C4-2B (cell line): ENCODE results near the gene CTIF.

Experiments used
- H3K27ac ChIP-seq: fragments of 450-650 bp; 2 replicates; pipeline ENCODE4 v1.5.1; 2017
- CTCF ChIP-seq: fragments of 450-650 bp; conservative IDR thresholded peaks from 2 replicates; pipeline ENCODE4 v1.5.1; 2017; ENCODE audit warnings: mild to moderate bottlenecking
- ZFX ChIP-seq: fragments of 450-650 bp; IDR thresholded peaks from 2 replicates; pipeline ENCODE4 v1.6.1; 2017

The CTIF gene

DNA sequence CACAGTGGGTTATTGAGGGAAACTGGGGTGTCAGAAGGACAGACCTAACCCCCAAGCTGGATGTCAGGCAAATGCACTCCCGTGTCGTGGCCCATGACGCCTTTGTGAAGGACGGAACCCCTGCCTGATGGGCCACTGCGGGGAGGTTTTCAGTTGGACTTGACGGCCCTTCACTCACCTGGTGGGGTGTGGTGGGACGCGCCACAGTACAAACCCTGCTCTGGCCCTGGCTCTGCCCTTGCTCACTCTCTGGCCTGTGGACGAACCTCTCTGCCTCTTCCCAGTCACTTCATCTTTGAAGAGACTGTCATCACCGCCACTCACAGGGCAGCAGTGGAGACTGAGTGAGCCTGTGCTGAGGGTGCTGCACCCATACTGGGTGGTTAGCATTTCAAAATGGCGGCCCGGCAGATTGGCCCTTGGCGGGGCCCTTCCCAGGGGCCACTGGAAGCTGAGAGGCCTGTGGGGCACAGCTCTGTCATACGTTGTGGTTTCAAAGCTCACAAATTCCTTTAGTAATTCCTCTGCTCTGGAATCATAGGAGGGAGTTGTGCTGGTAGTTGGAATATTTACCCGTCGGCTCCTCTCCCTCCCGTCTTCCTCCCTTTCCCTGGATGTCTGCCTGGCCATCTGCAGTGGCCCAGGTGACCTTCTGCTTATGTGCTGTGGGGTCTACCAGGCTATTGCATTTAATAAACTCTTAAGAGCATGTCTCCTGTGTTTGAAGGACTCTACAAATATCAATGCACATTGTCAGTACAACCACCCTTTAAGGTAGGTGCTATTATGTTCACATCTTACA lies 200.6 kb downstream of the CTIF start:
- H3K27ac ChIP-seq, result no peak overlapping the region
- no peak for TF ChIP-seq CTCF
- TF ChIP-seq ZFX, result no peak

DNA sequence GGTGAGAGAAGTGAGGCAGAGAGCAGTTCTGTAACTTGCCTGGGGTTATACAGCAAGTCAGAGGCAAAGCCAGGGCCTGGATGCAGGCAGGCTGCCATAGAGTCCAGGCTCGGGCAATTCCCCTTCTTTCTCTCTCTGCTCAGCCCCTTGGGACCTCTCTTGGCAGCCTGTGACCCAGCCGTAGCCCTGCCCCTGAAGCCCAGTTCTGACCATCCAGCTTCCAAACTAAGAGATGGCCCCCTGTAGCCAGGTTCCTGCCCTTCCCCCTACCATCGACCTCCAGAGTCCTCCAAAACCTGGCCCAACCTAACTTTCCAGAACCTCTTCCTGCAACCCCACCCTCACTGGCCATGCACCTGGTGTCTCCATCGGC lies 201.2 kb downstream of the CTIF start:
- TF ChIP-seq CTCF (no peak), ZFX (no peak)
- H3K27ac ChIP-seq, result no peak overlapping the region

GRCh38 chr18:48740851-48741485 lies 202.1 kb downstream of the CTIF start:
- TF ChIP-seq CTCF (no peak), ZFX (no peak)

GRCh38 chr18:48741866-48742265 lies 203.0 kb downstream of the CTIF start:
- H3K27ac ChIP-seq, result no peak overlapping the region
- TF ChIP-seq ZFX (no peak), CTCF (no peak)

More at GRCh38 chr18:48740851-48741485, 202.1 kb downstream of the CTIF start:
- no peak overlapping the region for H3K27ac ChIP-seq

- no peak overlapping the region for H3K27ac ChIP-seq
- TF ChIP-seq CTCF, result no peak
- TF ChIP-seq ZFX, result no peak
These were observed 203.5 kb downstream of the CTIF start for GRCh38 chr18:48742304-48742703.

GRCh38 chr18:48742706-48743475 lies 204.1 kb downstream of the CTIF start:
- no peak overlapping the region for H3K27ac ChIP-seq
- TF ChIP-seq CTCF, result no peak
- TF ChIP-seq ZFX, result no peak

- TF ChIP-seq ZFX (no peak), CTCF (no peak)
- no peak overlapping the region for H3K27ac ChIP-seq
These were observed 205.1 kb downstream of the CTIF start for GRCh38 chr18:48743886-48744285.
